Forelimb muscle (tissue), 1 donor: ENCODE results near the gene SREBF2. TPM values are rescaled to one million over a fixed set of nuclear protein-coding genes. Genes with fewer than 3 reads are reported as not detected.

Source experiments
- DNase-seq: peaks from one replicate; pipeline ENCODE4 v3.0.0-alpha.2; 2013; ENCODE audit warnings: low read depth
- polyA plus RNA-seq: library from polyadenylated mRNA; unstranded; fragments of 120-200 nt; gene quantifications from one replicate; pipeline ENCODE4 v1.2.1, GENCODE V29; 2013; ENCODE audit not compliant: insufficient read length

SREBF2 gene
- polyA plus RNA-seq, 1 donor = 84.4 TPM

DNA sequence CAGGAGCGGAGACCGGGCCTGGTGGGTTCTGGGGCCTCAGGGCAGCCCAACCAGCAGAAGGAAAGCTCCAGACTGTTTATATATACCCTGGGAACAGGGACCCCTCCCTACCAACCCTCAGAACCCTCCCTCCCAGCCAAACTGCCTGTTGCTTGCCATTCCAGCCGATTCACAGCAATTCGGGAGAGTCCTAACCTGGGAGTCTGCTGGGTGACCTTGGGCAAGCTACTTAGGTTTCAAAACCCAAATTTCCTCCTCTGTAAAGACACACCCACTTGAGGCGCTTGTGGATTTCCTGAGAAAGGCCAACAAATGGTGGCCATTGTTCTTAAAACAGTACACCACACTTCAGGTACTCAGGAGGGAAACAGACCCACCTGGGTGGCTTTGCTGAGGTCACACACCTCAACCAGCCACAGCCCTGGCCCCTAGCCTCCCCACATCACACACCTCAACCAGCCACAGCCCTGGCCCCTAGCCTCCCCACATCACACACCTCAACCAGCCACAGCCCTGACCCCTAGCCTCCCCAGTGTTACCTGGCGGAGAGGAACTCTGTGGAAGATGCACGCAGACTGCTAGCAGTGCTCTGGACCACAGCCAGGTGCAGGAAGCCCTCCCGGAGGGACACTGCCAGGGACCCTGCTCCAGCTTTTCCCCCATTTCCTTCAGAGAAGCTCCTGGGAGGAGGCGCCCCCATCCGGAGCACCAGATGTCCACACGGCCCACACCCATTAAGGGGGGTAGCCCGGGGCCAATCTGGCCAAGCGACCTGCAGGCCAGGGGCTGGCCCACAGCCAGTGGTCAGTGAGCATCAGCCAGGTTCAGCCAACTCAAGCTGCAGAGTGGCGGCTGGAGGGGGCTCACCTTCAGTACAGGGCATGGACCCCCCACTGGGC, 75.8 kb downstream of the SREBF2 start:
- DNase-seq = no peak

DNA sequence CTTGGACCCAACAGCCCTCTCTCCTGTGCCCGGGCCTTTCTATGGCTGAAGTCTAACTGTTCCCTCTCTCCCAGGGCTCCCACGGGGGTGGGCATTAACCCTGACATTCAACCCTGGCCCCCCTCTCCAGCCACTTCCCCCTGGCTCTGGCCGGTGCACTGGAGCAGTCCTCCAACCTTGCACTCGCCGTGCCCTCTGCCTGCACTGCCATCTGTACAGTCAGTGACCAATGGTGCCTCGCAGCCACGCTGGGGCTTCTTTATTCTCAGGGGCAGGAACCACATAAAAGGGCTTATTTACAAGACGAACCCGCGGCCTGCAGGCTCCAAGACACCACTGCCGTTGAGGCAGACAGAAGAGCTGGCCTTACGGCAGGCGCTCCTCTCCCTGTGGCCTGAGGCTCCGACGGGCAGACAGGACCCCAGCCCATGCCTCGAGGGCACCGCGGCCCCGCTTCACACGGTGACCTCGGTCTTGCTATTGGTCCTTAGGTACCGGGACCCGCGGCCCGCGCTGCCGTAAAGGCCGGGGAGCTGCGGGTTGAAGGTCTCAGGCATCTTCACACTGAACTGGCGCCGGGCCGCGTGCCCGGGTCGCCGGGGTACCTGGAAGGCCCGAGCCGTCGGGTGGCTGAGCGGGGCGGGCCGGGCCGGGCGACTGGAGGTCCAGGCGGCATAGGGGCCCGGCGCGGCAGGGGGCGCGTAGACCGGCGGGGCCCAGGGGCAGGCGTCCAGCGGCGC, 76.6 kb downstream of the SREBF2 start:
- no peak for DNase-seq

DNA sequence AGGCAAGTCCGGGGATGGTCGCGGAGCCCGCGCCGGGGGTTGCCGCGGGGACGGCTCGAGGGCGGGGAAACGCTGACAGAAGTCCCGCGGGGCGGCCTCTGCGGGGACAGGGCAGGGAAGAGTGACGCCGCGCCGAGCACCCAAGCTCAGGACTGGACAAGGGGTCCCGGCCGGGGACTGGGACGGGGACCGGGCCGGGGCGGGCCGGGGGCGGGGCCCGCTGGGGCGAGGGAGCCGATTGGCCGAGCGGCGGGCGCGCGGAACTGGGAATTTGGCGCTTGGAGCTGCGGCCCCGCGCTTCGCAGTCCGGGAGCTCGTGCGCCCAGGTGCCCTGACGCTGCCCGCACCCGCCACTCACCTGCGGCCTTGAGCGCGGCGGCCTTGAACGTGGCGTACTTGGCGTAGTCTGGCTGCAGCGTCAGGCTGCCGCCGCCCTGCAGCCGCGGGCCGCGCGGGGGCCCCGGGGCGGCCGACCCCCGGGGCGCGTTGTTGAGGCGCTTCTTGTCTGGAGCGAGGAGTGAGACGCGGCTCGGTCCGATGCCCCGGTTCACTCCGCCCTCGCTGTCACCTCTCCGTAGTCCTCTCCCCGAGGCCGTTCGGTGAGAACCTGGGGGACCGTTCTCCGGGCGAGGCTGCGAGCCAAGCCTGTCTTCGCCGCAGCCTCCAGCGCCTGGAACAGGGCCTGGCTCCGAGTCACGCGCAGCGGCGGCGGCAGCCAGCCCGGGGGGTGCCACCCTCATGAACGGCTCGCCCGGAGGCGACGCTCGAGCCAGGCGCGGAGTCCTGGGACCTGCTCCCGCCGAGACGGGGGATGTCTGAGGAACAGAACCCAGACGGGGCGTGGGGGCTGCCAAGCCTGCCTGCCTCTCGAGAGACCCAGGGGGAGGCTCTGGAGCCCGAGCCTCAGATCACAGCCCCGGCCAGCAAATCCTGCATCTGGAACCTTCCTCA, 77.4 kb downstream of the SREBF2 start:
- no peak for DNase-seq

- DNase-seq = no peak
Measured at GRCh38 chr22:41911001-41911611, 78.2 kb downstream of the SREBF2 start.

DNA sequence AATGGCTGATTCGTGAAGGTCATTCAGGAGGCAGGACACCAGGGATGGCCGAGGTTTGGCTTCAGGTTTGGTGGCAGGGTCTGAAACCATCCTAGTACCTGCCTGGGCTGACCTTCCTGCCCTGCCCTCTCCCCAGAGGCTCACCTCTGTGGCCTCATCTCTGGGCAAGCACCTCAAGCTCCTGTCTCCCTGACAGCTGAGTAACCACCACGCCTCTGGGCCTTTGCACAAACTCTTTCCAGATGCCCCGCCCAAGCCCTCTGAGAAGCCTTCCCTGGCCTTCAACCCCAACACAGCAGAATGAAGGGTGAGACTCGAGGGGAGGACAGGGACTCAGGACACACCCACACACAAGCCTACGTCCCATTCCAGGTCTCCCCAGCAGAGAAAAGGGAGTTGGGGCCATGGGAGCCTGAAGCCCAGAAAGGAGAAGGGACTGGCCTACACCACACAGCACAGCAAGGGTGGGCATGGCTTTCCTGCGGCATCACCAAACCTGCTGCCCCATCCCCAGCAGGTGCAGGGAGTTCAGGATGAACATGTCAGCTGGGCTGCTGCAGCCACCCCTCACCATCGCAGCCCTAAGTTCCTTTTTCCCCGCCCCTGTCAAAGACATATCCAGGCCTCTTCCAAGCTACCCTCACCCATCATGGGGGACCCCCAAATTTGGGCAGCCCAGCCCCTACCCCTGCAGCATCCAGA, 79.6 kb downstream of the SREBF2 start:
- no peak for DNase-seq

GRCh38 chr22:41913040-41913719, 80.3 kb downstream of the SREBF2 start:
- DNase-seq = no peak

DNA sequence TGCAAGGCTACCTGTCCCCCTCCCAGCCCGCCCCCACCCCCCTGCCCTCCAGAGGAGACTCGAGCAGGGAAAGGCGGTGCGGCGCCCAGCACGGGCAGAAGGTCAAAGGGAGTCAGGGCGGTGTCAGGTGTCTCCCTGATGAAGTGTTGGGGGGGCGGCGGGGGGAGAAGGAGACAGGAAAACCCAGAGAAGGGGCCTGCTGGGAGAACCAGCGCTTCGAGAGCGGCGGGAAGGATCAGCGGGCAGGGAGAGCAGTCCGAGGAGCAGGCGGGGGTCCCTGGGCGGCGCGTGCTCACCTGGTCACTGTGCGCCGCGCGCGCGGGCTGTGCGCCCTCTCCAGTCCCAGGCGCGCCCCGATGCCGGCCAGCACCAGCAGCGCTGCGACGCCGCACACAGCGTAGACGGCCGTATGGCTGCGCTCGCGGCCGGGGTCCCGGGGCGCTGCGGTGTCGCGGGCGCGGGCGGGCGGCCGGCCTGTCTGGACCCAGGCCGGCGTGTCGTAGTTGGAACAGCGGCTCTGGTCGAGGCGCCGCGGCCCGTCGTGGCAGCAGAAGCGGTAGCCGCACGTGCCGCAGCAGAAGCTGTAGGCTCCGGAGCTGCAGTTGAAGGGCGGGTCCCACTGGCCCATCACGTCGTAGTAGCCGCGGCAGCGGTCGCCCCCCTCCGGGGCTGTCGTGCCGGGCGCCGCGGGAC, 81.1 kb downstream of the SREBF2 start:
- no peak for DNase-seq

GRCh38 chr22:41914611-41915034, 81.7 kb downstream of the SREBF2 start:
- no peak for DNase-seq

- no peak for DNase-seq
Measured at GRCh38 chr22:41915035-41915785, 82.3 kb downstream of the SREBF2 start, which contains the start of gene SHISA8. Gene SHISA8 (minus strand): TSS chr22:41915074. CDS start chr22:41914667, 407 bp downstream.

- no peak for DNase-seq
Measured at GRCh38 chr22:41915786-41916493, 83.0 kb downstream of the SREBF2 start.

GRCh38 chr22:41916745-41917358, 83.9 kb downstream of the SREBF2 start:
- DNase-seq = no peak

- DNase-seq = no peak
Measured at GRCh38 chr22:41917375-41917902, 84.5 kb downstream of the SREBF2 start.

GRCh38 chr22:41917903-41918791, 85.2 kb downstream of the SREBF2 start:
- DNase-seq = peak; percentile 26

- no peak for DNase-seq
Measured at GRCh38 chr22:41919357-41920224, 86.7 kb downstream of the SREBF2 start.
